NCI-H187 treated with DMSO at 0.1 percent for 48 hours (cell line): ENCODE data around the gene LRRC40.

Experiments used
- DNase-seq: peaks from one replicate; lab custom pipeline; 2025; lab: John Stamatoyannopoulos, UW

Gene LRRC40

DNA sequence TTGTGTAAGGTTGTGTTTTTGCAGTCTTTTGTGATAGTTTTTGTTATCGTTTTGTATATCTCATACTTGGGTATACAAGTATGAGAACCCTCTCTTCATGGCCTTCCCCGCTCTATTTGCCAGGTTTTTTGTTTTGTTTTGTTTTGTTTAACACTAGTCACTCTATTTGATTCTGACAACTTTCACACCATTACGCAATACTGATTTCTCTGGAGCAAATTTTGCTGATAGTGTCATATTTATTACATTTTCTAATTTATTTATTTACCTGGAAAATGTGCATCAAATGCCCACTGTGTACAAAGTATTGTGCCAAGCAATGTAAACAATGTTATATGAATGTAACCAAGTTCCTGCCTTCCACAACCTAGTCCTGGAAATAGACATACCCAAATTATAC, 90.1 kb downstream of the LRRC40 start:
- DNase-seq = no peak

DNA sequence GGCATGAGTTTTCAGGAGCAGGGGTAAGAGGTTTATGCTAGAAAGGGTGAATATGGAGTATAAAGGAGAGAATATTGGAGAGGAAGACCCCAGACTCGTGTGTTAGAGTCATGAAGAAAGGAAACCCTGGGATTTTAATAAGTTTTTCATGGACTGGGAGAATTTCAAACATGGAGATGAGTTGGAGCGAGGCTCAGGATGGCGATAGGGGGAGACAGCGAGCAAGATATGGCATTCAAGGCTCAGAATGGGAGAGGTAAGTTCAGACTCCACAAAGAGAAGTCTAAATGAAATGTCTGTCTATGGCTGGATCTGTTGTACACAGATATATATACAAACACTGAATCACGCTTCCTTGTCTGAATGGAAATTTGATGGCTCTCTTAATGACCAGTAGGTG, 92.5 kb downstream of the LRRC40 start:
- no peak for DNase-seq

DNA sequence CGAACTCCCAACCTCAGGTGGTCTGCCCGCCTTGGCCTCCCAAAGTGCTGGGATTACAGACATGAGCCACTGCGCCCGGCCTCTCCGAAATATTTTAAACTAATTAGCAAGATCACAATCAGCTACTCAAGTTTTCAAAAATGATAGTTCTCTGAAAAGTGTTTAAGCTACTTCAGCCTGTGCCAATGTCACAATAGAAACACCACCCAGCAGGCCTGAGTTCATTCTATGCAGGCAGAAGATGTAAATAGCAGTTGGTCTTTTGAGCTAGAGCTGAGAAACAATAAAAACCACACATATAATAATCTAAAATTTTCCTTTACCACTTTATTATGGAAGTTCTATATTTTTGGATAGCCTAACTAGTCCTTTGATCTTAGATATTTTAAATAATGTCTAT, 96.1 kb downstream of the LRRC40 start:
- no peak for DNase-seq

DNA sequence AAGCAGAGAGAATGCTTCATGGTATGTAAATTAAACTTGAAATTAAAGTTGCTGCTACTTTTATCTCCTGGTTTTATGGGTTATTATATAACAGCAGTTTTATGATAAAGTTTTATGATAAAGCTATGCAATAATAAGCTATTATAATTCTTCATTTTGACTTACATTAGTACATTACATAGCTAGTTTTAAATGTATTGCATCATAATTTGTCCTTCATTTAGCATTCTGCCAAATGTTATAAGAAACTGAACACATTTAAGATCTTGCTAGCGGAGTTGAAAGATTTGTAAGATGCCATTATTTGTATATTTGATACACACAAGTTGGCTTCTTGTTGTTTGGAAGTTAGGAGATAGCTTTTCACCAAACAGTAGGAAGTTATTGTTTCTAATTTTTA, 101.6 kb downstream of the LRRC40 start:
- no peak for DNase-seq

DNA sequence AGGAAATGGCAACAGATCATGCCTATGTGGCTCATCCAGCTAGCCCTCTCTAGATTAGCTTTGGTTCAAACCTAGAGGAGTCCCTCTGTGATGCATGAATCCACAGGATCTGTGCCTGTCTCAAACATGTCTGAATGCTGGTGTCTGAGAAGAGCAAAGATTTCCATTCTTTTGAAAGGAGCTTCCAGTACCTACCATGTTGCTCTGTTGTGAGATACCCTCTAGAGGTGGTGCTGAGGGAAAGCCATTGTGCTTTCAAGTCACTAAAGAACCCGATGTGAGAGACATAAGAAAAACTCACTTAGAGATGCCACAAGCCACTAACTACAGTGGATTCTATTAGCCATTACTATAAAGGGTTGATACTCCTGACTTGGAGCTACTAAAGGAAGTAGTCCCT, 103.6 kb downstream of the LRRC40 start:
- DNase-seq = no peak

DNA sequence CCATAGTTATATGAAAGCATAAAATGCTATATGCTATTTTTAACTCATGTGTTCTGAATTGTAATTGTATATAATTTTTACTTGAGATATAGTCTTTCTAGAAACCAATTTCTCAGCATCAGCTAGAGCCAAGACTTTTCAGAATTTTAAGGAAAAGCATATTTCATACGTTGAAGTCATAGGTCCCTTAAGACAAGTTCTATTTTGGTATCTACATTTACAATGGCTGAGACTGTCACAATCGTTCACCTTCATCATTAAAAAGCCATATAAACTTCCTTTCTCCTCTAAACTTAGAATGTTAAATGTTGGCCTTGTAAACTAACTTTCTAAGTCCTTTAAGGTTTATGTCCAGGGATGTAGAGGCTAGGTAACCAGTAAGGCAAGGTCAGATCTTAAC, 104.1 kb downstream of the LRRC40 start:
- DNase-seq = no peak
